Inferior parietal cortex (tissue), 1 donor: ENCODE results near the gene NNMT.

ENCODE experiments used
- DNase-seq: peaks from one replicate; pipeline ENCODE4 v3.0.0-alpha.2; 2016; ENCODE audit errors: extremely low spot score

The NNMT gene

GRCh38 chr11:114295676-114296604 is at the start of gene NNMT:
TSS of gene NNMT (plus strand) at chr11:114296399. CDS start at chr11:114296557, 158 bp downstream.
- peak; percentile 25 for DNase-seq

GRCh38 chr11:114247070-114247789 is 49.0 kb upstream of the NNMT start:
- no peak for DNase-seq

- DNase-seq = no peak
These were observed 46.0 kb upstream of the NNMT start for GRCh38 chr11:114250180-114250579.

- DNase-seq = no peak
These were observed 45.0 kb upstream of the NNMT start for GRCh38 chr11:114250993-114251814.

- DNase-seq = no peak
These were observed 44.3 kb upstream of the NNMT start for GRCh38 chr11:114251815-114252337.

- DNase-seq = no peak
These were observed 43.4 kb upstream of the NNMT start for GRCh38 chr11:114252767-114253166.

- DNase-seq = no peak
These were observed 42.4 kb upstream of the NNMT start for GRCh38 chr11:114253771-114254170.

GRCh38 chr11:114254571-114255146 is 41.5 kb upstream of the NNMT start:
- DNase-seq = no peak

- DNase-seq = no peak
These were observed 40.9 kb upstream of the NNMT start for GRCh38 chr11:114255289-114255688.

- DNase-seq = no peak
These were observed 39.8 kb upstream of the NNMT start for GRCh38 chr11:114256176-114256966.

GRCh38 chr11:114256967-114257286 is 39.3 kb upstream of the NNMT start:
- DNase-seq = no peak

- no peak for DNase-seq
These were observed 38.3 kb upstream of the NNMT start for GRCh38 chr11:114257621-114258558.

- DNase-seq = no peak
These were observed 37.5 kb upstream of the NNMT start for GRCh38 chr11:114258696-114259095.

- no peak for DNase-seq
These were observed 37.1 kb upstream of the NNMT start for GRCh38 chr11:114259124-114259526.

GRCh38 chr11:114259551-114259983 is 36.6 kb upstream of the NNMT start:
- DNase-seq = no peak

- DNase-seq = no peak
These were observed 36.1 kb upstream of the NNMT start for GRCh38 chr11:114260077-114260476.

- DNase-seq = no peak
These were observed 35.7 kb upstream of the NNMT start for GRCh38 chr11:114260483-114260882.

GRCh38 chr11:114261791-114262190 is 34.4 kb upstream of the NNMT start:
- no peak for DNase-seq

- peak; percentile 73 for DNase-seq
These were observed 33.3 kb upstream of the NNMT start for GRCh38 chr11:114262681-114263512.
